GM18511 (cell line): ENCODE measurements around the gene NRIP2.
A peak's percentile ranks its signal among the peaks of the same experiment; 100 is the strongest.

ENCODE experiments used
- ATAC-seq: cut with Tn5 transposase; IDR thresholded peaks from one replicate; pipeline ENCODE4 v1.9.1; 2021; ENCODE audit warnings: mild to moderate bottlenecking, moderate library complexity; ENCODE audit not compliant: unreplicated experiment

NRIP2 gene

GRCh38 chr12:2845280-2845679 is 10.4 kb upstream of the NRIP2 start:
- ATAC-seq, result no peak

DNA sequence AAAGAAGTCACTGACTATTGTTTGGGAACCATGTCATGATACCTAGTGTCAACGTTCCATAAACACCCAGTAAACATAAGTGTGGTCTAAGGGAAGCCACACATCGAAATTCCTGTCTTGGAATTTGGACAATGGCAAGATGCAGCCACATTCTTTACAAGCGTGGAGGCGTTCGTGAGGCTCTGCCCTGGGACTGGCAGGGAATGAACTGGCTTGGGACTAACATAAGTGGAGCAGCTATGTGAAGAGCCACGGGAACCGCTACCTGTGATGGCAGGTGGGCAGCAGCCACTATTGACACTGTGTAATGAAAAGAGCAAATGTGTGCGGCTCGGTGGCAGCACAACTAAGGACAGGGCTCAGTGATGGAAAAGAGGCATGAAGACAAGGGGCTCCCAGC is 10.0 kb upstream of the NRIP2 start:
- no peak for ATAC-seq

GRCh38 chr12:2842948-2843347 is 8.1 kb upstream of the NRIP2 start:
- ATAC-seq, result no peak

DNA sequence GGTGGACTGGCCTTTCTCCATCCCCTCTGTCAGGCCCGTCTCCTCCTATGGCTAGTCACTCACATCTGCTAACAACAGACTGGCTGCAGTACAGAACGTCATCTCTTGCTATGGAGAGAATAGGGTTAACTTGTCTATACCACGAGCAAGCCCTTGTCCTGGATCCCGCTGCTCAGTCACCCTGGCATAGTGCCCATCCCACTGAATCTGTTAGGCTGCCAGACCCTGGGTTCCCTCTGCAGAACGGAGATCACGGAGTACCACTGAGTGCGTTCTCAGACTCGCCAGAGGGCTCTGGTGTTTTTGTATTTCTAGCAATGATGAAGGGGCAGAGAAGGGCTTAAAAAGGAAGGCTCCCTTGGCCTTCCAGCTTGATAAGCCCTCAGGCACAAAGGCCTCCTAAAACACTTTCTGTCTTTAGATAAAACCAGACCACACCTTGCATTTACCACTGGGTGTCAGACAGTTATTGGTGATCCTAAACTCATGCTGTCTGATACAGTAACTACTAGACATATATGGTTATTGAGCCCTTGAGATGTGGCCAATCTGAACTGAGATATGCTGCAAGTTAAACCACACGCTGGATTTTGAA is 6.3 kb upstream of the NRIP2 start:
- no peak for ATAC-seq

- ATAC-seq, result no peak
Observed at GRCh38 chr12:2836574-2836973, 1.7 kb upstream of the NRIP2 start.

DNA sequence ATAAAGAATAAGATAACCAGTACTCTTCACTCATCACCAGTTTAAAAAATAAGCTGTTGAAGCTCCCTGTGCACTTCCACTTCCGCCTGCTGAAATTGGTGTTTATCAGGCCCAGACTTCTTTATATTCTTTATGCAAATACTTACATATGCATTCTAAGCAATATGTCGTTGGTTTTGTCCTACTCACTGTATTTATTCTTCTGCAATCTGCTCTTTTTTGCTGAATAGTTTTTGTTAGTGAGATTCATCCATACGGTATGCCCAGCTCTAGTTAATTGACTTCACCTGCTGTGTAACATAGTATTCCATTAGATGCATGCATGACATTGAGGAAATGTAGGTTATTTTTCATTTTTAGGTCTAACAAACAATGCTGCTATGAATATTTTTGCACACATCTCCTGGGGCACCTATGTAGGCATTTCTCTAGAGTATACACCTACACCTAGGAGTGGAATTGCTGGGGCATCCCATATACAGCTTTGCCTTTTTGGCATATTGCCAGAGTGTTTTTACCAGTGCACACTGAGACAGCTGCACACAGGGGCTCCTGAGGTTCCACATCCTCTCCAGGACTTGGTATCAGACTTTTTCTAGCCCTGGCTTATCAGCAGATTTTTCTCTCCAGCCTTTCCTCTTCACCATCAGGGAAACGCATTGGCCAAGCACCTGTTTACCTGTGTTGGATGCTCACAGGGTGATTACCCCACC is 1.0 kb upstream of the NRIP2 start:
- ATAC-seq, result no peak

- no peak for ATAC-seq
Observed at GRCh38 chr12:2833810-2834209, 1.0 kb downstream of the NRIP2 start.

GRCh38 chr12:2833327-2833726 is 1.5 kb downstream of the NRIP2 start:
- no peak for ATAC-seq

- no peak for ATAC-seq
Observed at GRCh38 chr12:2832550-2833127, 2.2 kb downstream of the NRIP2 start.

DNA sequence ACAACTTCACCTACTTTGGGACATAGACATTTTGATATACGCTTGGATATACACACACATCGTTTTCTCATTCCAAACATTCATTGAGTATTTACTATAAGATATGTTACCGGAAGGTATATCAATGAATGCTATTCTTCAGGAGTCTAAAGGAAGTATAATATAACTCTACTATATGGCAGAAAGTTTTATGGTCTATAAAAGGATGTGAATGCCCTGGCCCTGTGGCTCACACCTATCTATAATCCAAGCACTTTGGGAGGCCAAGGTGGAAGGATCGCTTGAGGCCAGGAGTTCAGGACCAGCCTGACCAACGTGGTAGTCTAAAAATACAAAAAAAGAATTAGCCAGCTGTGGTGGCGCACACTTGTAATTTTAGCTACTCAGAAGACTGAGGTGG is 5.6 kb downstream of the NRIP2 start:
- no peak for ATAC-seq

GRCh38 chr12:2826721-2827515 is 7.9 kb downstream of the NRIP2 start:
- ATAC-seq, result no peak

- ATAC-seq, result no peak
Observed at GRCh38 chr12:2826036-2826435, 8.8 kb downstream of the NRIP2 start.

- no peak for ATAC-seq
Observed at GRCh38 chr12:2825132-2825531, 9.7 kb downstream of the NRIP2 start.

GRCh38 chr12:2824541-2824940 is 10.3 kb downstream of the NRIP2 start:
- no peak for ATAC-seq

DNA sequence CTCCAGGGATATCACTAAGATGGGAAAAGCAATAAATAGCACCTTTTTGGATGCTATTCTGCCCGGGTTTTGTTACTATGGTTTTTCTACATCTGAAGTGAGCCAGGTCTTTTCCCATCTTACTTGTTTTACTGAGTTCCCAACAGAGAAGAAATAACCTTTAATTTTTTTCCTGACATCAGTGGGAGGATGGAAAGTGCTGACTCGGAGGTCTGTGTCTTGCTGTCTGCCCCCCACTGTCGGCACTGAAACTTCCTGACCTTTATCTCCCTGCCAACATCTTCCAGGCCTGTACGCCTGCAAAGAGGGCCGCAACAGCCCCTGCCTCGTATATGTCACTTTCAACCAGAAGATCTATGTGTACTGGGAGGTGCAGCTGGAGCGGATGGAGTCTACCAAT is 11.4 kb downstream of the NRIP2 start:
- ATAC-seq, result no peak

DNA sequence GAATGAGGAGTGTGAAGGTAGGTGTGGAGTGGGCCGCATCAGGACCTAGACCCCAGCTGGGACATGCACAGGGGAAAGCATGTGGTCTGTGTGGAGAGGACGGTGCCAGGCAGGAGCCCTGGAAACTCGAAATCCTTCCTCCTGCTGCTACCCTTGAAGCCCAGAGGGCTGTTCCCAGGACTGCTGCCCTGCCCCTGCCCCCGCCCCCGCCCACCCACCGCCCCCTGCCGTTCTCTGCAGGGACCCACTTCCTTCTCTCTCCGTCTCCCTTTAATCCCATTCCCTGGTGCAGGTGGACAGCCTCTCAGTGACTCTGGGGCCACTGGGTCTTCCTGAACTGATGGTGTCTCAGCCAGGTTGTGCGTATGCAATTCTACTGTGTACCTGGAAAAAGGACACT is 14.4 kb downstream of the NRIP2 start:
- no peak for ATAC-seq

- ATAC-seq, result no peak
Observed at GRCh38 chr12:2819810-2820209, 15.0 kb downstream of the NRIP2 start.

- peak; percentile 1 for ATAC-seq
Observed at GRCh38 chr12:2813214-2814185, 21.3 kb downstream of the NRIP2 start.

GRCh38 chr12:2812290-2813213 is 22.3 kb downstream of the NRIP2 start, which contains the start of gene ITFG2:
Gene ITFG2, plus strand, starts transcription at chr12:2812668. Its CDS starts 93 bp downstream, at chr12:2812761.
- ATAC-seq, result peak; percentile 96
